GM21723 (cell line): ENCODE data around the gene ARHGAP18.

Source experiments
- ATAC-seq: cut with Tn5 transposase; IDR thresholded peaks from one replicate; pipeline ENCODE4 v1.9.1; 2021; ENCODE audit warnings: mild to moderate bottlenecking, moderate library complexity; ENCODE audit not compliant: unreplicated experiment

Gene ARHGAP18

DNA sequence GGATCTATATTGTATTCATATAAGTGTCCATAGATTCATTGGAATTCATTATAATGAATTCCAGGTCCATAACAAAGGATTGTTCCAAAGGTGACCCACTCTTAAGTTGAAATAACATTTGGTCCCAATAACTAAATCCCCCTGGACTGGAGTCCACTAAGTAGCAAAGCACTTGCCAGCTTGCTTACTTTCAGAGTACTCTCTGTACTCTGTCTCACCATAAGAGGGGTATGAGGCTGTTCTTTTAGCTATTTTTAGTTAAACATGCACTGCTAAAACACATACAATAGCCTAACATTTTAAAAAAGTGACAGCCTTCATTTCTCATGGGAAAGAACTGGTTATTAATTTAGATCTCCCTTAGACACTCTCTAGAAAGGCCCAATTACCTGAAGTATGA is 16.7 kb upstream of the ARHGAP18 start:
- no peak for ATAC-seq

DNA sequence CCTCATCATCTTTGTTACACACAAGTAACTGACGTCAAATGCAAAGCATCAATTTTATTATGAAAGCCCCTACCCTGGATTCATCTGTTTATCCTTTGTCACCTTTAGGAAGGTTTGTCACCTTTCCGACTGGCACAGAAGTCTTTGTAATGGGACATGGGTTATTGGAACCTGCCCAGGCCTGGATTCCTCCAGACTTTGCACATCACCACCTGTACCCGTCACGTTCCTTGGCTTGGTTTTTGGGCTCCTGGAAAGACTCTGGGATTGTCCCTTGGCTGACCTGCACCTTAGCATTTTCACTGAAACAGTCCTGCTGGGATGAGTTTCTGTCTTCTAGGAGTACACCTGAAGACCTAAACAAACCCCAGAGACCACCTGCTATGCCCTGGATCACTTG is 15.4 kb upstream of the ARHGAP18 start:
- ATAC-seq: no peak

DNA sequence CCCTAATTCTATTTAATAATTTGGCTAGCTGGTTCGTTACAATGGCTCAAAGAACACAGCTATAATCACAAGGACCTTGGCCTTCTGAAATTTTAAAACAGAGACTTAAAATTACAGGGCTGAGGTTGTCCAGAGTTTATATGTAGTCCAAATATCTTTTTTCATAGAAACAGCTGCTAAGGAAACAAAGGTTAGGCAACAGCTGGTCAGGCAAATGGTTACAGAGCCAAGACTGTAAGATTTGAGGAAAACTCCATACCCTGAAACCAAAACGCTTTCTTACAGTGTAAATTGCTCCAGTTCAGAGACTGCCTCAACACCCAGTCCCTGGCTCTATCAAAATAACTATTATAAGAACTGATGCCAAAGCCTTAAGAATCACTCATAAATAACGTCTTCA is 9.7 kb upstream of the ARHGAP18 start:
- no peak for ATAC-seq

DNA sequence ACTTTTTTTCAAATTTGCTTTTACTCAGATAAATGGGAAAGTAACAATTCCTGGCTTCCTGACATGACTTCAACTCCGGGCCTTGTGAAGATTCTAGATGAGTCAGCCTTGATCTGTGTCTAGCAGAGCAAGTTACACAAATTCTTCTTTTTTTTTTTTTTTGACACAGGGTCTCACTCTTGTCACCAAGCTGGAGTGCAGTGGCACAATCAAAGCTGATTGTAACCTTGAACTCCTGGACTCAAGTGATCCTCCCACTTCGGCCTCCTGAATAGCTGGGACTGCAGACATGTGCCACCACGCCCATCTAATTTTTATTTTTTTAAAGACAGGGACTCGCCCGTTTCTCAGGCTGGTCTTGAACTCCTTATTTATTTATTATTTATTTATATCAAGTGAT is 7.3 kb upstream of the ARHGAP18 start:
- ATAC-seq: no peak

DNA sequence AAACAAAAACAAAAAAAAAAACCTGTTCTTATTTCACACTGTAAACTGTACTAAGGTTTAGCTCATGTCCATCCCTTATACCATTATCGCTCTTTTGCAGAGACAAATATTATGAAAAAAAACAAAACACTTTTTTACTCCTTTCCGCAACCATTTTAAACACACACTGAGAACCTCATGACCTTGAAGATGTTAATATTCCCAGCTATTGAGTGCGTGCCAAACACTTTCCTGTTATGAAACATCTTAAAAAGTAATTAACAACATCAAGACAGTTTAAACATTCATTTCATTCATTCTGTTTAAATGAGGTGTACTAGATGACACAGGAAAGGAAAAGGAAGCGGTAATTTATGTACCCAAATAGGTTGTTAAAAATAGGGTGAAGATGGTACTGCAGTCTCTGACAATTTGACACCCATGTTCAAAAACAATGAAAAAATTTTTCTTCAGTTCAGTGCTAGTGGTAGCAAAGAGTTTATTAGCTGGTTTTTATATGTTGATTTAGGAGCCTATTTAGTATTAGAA is 3.9 kb upstream of the ARHGAP18 start:
- ATAC-seq: no peak

DNA sequence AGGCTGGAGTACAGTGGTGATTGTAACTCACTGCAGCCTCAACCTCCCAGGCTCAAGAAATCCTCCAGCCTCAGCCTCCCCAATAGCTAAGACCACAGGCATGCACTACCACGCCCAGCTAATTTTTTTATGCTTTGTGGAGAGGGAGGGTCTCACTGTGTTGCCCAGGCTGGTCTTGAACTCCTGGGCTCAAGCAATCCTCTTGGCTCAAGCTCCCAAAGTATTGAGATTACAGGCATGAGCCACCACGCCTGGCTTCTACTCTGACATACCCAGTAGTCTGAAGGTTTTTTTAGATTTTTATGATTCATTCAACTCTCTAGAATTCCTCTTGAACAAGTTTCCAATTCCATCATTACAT is 1.3 kb upstream of the ARHGAP18 start:
- ATAC-seq: no peak

DNA sequence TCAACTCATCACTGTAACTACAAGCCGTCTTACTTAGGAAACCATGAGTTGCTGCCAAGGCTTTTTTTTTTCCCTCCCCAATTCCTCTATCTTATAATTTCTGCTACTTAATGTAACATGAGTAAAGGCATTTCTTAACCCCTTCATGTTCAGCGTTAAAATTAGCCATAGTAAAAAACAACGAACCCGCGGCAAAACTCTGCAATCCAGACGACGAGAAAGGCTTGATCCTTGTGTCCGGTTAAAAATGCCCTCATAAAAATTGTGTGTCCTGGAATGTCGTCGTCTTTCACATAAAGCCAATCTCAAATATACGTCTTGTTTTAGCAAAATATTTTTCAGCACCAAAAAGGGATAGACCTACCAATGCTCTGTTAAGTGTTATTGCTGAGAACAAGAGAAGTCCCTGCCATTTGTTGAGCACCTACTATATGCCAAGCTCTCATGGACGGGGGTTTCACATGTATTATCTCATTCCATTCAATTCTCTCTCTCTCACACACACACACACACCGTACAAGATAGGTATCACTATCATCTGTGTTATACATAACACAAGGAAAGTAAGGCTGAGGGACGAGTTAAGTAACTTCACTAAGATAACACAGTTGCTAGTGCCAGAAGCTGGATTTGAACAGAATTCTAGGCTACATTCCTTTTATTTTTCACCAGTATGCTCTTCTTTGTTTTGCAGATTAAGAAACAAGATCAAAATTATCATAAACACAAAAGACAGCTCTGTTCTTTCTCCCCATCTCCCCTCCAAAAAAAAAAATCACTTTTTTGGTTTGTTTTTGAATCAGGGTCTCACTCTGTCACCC is 683 bp upstream of the ARHGAP18 start:
- no peak for ATAC-seq

DNA sequence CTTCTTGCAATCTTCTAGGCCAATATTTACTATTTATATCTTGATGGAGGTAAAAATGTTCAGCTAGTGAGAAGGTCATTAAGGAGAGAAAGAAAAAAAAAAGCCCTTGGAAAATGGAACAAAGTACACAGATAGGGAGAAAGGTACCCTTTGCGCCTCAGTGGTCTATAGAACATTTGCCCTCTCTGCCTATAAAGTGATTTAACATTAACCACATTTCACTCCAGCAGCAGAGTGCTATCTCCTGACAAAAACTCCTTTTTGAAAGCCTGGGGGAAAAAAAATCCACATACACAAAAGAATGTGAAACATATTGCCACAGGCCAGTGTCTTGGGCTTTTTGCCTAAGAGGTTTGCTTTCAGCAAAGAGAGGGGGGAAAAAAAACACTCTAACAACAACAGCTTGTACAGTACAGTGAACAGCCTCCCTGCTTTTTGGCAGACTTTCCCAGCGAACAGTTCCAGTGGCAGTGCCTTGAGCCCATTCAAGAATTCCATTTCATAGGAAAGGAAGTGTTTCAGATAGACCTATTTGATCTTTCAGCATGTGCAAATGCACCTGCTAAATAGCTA is 695 bp downstream of the ARHGAP18 start:
- ATAC-seq: peak; percentile 13

DNA sequence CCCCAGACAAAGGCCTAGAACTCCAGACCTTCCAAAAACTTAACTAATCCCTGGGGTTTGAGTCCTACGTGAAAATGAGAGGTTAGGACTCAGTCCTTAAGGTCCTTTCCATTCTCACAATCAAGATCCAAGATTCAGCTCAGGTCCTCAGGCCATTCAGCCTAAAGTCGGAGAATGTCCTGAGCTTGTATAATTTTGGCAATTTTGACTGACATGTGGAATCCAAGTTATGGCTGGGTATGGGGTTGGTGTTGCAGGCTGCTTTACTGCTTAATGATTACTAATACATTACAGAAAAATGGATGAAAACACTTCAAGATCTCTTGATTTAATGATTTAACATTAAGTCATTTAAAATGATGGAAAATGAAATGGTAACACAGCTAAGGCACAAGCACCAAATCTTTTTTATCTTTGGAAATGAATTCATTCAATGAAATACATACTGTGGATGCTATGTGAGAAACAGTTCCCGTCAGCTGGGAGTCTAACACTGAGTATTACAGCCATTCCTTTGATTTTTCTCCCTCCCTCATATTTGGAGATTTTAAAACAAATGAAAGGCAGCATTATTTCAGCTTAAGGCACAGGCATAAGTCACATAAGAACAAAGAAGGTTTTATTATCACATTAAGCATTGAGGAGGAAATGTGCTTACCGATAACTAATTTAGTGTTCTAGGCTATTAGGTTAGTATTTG is 1.3 kb downstream of the ARHGAP18 start:
- ATAC-seq: no peak

DNA sequence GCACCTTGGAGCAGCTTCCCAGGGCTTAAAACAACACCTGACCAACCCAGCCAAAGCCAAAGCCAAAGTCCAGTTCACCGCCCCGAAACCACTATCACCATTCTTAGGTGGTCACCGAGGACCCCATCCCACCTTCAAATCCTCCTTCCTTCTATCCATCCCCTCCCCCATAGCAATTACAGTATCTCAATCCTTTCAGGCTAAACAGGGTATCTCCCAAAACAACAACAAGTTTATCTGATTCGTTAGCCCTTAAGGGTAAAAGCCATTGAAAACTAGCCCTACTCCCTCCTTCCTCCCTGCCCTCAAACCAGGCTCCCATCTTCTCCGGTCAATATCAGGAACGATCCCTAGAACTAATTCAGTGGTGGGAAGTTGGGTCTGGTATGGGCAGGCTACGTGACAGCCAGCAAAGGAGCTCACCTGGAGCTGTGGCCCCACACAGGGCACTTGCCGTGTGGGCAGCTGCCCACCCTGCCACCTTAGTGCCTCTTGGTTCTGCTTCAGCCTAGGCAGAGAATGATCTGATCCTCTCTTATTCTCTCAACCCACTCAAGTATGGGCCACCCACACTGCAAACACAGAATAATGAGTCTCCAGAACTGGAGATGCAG is 2.0 kb downstream of the ARHGAP18 start:
- no peak for ATAC-seq

DNA sequence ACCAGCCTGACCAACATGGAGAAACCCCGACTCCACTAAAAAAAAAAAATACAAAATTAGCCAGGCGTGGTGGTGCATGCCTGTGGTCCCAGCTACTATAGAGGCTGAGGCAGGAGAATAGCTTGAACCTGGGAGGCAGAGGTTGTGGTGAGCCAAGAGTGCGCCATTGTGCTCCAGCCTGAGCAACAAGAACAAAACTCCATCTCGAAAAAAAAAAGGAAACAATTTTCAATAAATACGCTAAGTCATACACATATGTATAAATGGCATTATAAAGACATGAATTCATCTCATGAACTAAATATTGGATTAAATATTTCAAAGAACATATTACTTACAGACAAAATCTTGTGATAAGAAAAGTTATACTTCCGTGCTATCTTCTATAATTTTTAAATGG is 2.9 kb downstream of the ARHGAP18 start:
- no peak for ATAC-seq

DNA sequence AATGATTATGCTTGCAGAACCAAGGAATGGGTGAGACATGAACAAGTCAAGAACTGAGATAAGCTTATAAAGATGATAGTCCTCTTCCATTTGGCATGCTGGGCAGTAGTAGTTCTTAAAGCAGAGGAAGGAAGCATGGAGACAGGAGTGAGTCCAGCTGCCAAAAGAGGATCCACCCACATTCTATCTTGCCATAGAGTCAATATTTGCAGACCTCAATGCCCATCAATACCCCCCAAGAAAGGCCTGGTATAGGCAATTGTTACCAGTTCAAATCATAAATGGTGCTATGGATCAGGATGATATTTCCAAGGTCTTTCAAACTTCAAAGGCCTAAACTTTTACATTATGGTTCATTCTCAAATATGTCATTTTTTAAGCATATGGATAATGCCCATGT is 4.8 kb downstream of the ARHGAP18 start:
- no peak for ATAC-seq

DNA sequence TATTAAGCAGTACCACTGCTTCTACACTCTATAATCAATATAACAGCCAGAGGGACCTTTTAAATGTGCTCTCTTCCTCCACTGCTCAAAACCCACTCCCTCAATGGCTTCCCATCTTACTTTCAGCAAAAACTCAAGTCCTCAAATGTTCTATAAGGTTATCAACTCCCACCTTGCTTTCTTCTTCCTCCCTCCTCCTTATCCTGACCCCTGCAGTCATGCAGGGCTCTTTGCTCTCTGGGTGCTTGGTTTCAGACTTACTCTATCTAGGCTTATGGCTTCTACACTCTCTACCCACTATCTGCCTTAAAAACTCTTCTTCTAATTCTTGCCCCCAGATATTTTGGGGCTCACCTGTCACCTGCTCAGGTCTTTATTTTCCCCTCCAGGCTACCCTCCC is 5.3 kb downstream of the ARHGAP18 start:
- no peak for ATAC-seq

DNA sequence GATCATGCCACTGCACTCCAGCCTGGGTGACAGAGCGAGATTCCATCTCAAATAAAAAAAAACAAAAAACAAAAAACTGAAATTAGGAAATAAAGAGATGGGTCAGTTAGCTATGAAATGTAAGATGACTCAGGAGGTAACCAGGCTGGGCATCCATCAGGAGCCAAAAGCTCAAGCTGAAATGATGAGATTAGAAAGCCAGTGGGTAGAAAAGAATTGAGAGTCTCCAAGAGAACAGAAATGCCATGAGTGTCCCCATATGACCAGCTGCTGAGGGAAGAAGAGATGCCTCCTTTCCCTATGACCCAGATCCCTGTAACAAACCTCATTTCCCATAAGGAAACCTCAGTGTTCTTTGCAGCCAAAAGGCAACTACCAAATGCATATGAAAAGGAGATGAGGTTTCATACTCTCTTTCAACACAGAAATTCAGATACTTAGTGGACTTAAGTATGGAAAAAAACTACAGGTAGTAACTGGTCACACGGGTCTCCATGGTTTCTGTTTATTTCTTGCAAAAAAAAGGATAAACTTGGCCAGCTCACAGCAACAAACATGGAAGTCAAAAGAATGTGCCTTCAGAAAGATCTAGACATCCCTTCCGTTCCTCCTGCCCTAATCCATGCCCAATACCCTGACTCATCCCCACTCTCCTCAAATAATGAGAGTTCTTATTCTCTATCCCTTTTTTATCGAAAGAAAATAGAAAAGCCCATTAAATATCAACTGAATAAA is 8.1 kb downstream of the ARHGAP18 start:
- ATAC-seq: no peak

DNA sequence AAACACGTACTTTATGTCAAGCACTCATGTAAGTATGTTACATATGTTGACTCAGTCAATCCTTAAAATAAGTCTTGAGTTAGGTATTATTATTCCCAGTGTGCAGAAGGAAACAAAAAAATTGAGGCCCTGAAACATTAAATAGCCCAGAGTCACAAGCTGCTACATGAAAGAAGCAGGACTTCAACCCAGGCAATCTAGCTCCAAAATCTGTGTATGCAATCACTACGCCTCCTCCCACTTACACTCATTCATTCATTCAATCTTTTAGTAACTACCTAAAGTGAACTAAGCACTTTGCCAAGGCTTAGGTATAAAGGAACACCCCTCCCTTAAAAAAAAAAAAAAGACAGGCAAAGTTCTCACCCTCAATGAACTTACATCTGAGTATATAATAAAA is 9.3 kb downstream of the ARHGAP18 start:
- no peak for ATAC-seq

DNA sequence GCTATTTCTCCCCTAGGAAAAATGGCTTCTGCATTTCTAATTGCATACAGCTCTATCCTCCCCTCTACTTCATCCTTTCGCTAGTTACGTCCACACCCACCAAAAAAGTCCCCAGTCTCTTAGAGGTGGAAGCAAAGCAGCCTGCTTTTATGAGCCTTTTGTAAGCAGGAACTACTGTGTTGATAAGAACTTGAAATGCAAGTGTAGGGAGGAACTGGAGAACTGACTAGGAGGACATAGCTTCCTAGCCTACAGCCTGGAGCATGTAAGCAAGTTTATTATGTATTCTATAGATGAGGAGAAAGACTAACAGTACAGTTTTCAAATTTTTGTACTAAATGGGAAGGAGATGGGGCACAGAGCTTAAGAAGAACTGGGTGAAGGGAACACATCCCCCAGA is 10.3 kb downstream of the ARHGAP18 start:
- no peak for ATAC-seq

DNA sequence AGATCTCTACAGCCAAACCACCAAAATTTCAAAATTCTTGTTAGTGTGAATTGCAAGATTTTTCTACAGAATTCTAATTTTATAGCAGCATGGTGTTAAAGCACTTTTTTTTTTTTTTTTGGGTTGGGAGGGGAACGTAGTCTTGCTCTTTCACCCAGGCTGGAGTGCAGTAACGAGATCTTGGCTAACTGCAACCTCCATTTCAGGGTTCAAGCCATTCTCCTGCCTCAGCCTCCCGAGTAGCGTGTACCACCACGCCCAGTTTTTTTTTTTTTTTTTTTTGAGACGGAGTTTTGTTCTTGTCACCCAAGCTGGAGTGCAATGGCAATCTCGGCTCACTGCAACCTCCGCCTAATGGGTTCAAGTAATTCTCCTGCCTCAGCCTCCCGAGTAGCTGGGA is 11.5 kb downstream of the ARHGAP18 start:
- ATAC-seq: no peak

DNA sequence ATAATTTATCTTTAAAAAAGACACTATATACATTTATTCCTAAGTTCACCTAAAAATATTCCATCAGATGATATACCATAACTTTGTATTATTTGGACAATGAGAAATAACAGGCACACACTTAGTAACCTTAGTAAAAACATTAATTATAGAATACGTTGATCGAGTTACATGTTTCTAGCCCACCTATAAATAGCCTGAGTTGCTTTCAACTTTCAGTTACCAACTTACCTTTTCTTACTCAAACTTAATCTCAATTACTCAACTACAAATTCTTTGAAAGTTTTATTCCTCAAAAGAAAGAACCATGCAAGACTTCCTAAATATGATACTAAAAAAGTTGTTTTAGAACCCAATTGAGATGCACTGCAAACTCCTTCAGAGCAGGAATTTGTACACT is 12.2 kb downstream of the ARHGAP18 start:
- no peak for ATAC-seq

DNA sequence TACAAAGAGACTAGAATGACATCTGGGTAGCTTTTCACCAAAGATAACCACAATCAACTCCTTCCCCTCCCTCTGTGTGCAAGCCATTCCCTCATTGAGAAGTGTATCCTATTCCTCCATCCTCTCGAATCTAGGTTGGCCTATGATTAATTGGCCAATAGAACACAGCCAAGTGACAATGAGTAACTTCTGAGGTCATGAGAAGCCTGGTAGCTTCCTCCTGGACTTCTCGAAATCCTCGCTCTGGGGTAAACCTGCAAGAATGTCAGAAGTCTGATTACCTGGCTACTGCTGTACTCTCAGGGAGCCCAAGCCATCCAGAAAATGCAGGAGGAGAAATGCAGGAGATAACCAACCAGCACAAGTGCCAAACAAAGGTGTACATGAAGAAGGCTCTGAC is 13.1 kb downstream of the ARHGAP18 start:
- no peak for ATAC-seq

DNA sequence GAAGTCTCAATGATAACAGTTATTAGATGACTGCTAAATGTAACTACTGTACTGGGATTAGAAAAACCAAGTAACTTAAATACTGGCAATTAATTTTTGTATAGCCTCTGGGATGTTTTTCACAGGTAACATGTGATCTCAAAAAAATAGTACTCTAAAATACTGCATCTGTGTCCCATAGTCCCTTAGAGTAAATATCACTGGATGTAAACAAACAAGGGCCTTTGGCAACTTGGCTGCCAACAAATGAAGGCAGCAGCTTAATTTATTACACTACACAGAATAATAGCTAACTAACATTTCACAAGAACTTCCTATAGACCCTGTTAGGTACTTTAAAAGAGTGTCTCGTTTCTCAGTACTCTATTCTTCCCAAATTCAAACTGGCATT is 14.0 kb downstream of the ARHGAP18 start:
- peak; percentile 16 for ATAC-seq
